PFSK-1 (cell line): ENCODE data around the gene TCP11L2.

Experiments
- FOXP2 ChIP-seq: optimal IDR thresholded peaks from 2 replicates; pipeline ENCODE3; 2011; ENCODE audit warnings: borderline replicate concordance, control low read depth, inconsistent platforms; ENCODE audit not compliant: insufficient read depth; ENCODE audit errors: extremely low read length, extremely low read depth
- POLR2AphosphoS5 ChIP-seq: IDR thresholded peaks from 2 replicates; pipeline ENCODE4 v1.6.1; 2012; ENCODE audit warnings: low read depth, mild to moderate bottlenecking, control low read depth, low read length, moderate library complexity
- REST ChIP-seq, 2 experiments: IDR thresholded peaks; 2 replicates each; pipeline versions ENCODE4 v1.6.1 to v1.8.0; 2011 to 2012; ENCODE audit warnings: low read depth in 2 of 2, low read length in 2 of 2, control low read depth in 1 of 2, inconsistent platforms in 1 of 2, mild to moderate bottlenecking in 1 of 2, moderate library complexity in 1 of 2; ENCODE audit not compliant: insufficient read depth in 1 of 2
- TAF1 ChIP-seq: IDR thresholded peaks from 2 replicates; pipeline ENCODE4 v1.6.1; 2012; ENCODE audit warnings: low read length, control low read depth, borderline replicate concordance; ENCODE audit not compliant: insufficient read depth

GRCh38 chr12:106258226-106258625 lies 44.3 kb upstream of the TCP11L2 start:
- no peak for TF ChIP-seq TAF1
- TF ChIP-seq REST (IDR thresholded peaks at IDR 0.05; ENCODE audit: insufficient read depth in 1 of 2, low read depth in 2 of 2, low read length in 2 of 2), result no peak
- TF ChIP-seq POLR2AphosphoS5, result no peak
- TF ChIP-seq FOXP2, result no peak
